ENCODE results near the gene KCTD12.

The KCTD12 gene

DNA sequence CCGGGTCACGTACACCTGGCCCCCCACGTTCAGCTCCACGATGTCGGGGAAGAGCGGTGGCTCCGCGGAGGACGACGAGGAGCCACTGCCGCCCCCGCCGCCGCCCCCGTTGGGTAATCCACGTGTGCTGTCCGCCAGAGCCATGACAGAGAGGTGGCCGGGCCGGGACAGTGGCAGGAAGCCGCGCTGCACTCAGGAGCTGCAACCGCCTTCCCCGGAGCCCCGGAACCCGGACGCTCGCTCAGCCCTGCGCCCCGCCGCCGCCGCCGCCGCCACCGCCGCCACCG, 257 bp downstream of the KCTD12 start:
- no peak for DNase-seq

DNA sequence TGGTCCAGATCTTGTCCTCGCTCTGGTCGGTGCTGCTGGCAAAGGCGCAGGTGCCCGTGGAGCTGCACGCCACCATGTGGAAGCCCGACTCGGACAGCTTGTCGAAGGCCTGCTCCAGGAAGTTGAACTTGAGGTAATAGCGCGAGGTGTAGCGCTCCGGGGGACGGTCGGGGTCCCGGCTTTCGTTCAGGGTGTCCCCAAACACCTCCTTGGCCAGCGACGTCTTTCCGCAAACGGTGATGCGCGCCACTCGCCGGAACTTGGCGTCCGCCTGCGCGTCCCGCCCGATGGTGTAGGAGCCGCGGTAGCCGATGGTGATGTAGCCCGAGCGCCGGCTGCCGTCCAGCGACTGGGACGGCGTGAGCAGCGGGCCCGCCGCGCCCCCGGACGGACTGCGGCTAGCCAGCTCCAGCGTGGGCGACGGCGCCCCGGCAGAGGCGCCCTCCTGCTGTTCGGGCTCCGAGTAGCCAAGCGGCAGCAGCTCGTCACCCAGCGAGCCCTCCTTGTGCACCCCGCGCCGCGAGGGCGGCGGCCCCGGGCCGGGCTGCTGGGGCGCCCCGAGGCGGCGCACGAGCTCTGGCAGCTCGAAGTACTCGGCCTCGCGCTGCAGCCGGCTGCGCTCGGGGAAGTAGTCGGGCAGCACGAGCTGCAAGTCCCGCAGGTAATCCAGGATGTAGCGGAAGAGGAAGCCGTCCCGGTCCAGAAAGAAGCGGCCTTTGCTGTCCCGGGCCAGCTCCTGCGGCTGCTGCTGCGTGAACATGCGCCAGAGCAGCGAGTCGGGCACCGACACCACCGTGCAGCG, 801 bp downstream of the KCTD12 start:
- peak in 4 of 5 donors; percentile 21 to 71 (median 38) for DNase-seq

DNA sequence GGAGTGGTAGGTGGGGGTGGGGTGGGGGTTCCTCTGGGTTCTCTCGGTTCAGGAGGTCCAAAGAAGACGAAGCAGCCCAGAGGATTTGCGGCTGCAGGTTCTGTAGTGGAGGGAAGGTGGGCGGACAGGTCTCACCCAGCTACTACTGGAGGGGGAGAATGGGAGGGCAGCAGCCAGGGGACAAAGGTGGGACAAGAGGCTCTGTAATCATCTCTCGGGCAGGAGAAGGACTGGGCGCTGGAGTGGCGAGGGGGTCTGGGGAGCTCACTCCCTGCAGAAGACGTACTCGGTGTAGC, 1.4 kb downstream of the KCTD12 start:
- DNase-seq = no peak

DNA sequence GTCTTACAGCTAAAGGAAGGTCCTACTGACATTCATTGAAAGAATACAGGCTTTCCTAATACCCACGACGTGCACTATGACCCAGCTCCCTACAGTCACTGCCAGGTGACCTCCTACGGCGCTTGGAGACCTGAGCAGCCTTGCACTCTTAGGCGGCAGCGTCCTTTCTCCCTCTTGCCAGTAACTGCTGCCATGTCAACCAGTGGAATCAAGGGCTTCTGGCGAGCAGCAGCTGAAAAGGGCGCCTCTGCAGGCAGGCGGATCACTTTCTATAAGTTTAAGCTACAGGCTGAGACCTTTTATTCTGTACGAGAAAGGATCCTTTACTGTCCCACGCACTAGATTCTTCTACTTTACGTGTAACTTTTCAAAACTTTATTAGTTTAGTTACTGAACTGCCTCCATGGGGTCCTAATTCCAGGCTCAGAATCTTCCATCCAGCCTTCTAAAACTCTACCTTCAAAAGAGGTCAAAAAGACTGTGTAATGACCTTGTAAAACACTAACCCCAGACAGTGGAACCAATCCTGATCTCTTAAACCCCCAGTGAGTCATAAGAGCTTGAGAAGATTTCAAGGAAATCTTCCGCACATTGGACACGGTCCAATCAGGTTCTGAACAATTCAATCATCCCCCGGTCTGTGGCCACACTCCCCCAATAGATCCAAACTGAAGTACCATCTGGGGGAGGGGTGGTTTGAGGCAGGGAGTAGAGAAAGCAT, 1.9 kb downstream of the KCTD12 start:
- peak in 1 of 5 donors; percentile 15 for DNase-seq

DNA sequence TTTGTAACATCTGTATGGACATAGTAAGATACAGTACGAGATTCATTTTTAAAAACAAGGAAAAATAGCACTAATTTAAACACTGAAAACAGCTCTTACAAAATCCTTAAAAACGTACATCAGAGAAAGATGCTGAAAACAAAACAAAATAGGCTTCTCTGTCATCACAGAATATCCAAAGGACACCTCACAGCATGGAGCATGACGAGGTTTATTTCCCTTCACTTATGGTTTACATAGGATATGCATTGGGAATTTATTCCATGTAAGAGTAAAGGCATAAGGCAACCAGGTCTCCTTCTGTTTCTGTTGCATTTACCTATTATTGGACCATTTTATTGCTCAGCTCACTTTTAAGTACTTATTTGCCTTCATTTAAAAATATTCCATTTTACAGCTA, 3.0 kb downstream of the KCTD12 start:
- DNase-seq = no peak

DNA sequence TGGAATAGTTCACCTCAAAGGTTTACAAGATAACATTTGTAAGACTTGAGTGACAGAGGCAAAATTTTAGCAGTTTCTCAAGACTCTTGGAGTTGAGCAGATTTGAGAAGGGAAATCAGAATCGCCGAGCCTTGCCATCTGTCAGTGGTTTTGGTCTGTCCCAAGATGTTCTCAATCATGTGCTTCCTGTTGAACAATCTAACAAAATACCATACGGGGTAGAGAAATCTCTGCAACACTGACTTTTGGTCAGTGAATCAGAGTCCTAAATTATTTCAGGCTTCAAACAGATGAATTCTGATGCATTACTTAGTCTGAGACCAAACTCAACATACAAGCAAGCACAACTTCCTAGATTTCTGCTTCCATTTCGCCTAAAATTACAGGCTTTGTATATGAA, 3.8 kb downstream of the KCTD12 start:
- DNase-seq = no peak

DNA sequence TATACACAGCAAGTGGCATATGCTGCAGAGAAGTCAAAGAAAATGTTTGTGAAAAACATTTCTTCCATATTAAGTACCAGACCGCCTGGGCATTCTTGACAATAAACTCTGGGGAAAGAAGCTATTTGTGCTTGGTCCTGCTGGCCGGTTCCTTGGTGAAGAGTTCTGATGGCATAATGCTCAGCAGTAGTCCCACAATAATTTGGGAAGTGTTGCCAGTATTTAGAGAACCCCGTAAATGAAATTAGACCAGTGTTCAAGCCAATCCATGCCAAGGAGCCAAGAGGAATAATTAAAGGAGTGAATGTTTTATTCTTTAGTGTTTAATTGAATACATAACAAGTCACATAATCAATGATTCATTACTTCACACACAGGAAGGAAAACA, 6.3 kb downstream of the KCTD12 start:
- no peak for DNase-seq

DNA sequence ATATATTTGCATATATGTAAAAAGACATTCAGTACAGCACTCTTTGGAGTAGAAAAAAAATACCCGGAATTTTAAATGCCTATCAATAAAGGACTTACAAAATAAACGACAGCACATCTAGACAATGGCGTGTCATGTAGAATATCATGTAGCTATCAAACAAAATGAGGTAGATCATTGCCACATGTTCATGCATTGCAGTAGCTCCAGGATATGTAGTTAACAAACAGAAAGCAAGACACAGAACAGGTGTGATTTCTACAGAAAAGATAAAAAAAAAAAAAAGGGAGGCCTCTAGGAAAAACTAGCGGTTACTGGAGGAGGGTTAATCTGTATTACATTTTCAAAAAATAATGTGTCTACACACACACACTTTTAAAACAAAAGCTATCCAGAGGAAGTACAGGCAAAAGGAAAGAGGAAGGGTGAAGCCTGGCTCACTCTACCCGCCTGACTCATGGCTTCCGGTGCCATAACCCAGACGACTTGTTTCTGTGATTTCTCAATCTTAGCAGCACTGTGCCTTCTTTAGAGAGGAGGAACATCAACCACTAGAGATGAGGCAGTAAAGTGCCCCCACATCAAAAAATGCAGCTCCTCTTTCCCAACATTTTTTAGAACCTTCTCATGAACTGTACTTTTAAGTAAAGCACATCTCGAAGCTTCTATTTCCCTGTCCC, 6.9 kb downstream of the KCTD12 start:
- DNase-seq = peak in 4 of 5 donors; percentile 19 to 80 (median 30)

DNA sequence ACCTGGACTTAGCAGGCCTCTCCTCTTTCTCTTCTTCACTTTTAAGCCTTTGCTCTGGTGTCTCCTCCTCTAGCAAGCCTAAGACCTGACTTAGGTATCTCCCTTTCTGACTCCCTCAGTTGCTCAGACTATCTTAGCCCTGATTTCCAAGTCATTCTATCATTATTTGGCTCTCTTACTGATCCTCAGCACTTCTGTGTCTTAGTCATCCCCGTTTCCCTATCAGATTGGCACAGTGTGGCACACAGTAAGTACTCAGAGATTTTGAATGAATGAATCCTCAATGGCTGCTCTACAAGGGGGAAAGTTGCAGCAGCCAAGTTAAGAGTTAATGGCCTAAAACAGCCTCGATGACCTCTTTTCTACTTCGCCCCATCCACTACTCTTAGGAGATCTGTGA, 8.2 kb downstream of the KCTD12 start:
- no peak for DNase-seq

DNA sequence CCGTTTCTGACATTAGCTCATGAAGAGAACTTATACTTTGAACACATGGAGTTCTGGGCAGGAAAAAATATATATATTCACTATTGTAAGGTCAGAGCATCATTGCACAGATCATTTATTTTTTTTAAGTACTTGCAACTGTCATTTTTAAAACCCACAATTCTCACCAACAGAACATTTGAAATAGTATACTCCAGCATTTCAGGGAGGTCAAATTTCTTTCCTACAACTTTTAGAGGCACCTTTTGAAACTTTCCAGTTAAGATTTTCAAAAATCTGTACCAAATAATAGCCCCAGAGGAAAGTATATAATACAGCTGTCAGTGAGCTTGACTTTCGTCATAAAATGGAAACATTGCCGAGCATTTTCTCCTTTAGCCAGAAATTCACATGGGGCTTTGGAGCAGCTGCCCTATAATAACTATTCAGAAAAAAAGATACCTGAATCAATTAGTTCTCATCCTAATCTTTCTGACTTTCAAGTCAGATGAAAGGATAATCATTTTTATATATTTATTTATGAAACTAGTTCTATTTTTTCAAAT, 10.9 kb downstream of the KCTD12 start:
- no peak for DNase-seq

DNA sequence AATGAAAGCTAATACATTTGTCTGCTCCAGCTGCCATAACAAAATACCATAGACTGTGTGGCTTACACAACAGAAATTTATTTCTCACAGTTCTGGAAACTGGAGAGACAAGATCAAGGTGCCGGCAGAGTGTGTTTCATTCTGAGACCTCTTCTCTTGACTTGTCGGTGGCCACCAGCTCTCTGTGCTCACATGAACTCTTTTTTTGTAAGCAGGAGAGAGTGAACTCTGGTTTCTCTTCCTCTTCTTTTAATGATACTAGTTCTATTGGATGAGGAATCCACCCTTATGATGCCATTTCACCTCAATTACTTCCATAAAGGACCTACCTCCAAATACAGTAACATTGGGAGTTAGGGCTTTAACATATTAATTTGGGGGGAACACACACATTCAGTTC, 11.7 kb downstream of the KCTD12 start:
- no peak for DNase-seq

DNA sequence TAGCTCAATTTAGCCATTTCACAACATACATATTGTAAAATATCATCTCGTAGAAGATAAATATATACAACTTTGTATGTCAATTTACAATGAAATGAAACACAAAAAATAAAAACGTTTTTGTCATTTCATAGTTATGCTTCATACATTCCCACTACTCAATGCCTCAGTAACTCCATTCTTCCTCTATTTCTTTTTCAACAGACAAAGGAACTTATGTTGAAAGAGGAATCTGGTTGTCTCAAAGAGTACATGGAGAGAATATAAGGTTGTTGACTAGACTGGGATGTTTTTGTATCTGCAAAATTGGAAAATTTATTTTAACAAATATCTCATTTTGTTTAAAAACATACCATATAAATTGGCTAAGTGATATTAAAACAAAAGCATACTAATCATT, 12.8 kb downstream of the KCTD12 start:
- DNase-seq = no peak

DNA sequence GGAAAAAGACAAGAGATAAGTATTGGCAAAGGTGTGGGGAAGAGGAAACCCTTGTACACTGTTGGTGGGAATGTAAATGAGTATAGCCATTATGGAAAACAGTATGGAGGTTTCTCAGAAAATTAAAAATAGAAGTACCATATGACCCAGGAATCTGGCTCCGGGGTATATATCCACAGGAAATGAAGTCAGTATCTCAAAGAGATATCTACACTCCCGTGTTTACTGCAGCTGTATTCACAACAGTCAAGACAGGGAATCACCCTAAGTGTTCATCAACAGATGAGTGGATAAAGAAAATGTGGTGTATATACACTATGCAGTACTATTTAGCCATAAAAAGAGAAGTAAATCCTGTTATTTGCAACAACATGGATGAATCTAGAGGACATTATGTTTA, 13.5 kb downstream of the KCTD12 start:
- no peak for DNase-seq

DNA sequence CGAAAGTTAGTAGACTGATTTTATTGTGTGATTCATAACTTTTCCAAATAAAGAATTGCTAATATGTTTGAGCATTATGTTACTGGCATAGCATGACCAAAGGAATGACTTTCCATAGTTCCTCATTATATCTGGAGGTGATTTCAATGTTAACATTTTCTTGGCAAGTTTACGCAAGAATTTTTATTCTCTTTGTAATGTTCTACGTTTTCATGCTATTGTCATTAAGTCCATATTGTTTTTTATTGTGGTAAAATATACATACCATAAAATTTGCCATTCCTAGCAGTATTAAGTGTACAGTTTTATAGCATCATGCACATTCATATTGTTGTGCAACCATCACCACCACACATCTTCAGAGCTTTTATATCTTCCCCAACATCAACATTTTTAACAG, 14.8 kb downstream of the KCTD12 start:
- no peak for DNase-seq

DNA sequence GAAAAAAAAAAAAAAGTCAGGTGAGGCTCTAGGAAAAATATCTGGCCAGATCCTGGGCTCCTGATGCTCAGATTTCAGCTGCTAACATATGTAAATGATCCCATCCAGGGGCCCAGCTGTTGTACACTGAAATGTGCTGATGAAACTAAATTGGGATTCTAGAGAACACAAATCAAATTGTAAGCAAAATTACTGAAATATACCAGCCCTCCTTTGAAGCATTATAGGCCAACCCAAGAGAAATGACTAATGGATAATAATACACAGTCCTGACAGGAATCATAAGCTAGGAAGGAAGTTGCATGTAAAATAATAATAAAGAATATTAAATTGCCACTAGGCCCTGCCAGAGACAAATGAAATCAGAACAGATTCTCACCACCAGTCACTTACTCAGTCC, 17.8 kb downstream of the KCTD12 start:
- no peak for DNase-seq

DNA sequence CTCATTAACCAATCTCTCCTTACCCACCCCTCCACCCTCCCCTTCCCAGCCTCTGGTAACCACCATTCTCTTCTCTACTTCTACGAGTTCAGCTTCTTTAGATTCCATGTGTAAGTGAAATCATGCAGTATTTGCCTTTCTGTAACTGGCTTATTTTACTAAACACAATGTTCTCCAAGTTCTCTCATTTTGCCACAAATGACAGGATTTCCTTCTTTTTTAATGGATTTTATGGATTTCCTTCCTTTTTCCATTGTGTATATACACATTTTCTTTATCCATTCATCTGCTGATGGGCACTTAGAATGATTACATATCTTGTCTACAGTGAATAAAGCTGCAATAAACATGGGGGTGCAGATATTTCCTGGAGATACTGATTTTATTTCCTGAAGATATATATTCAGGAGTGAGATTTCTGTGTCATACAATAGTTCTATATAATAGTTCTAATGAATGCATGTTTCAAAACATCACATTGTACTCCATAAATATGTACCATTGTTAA, 20.2 kb downstream of the KCTD12 start:
- no peak for DNase-seq

DNA sequence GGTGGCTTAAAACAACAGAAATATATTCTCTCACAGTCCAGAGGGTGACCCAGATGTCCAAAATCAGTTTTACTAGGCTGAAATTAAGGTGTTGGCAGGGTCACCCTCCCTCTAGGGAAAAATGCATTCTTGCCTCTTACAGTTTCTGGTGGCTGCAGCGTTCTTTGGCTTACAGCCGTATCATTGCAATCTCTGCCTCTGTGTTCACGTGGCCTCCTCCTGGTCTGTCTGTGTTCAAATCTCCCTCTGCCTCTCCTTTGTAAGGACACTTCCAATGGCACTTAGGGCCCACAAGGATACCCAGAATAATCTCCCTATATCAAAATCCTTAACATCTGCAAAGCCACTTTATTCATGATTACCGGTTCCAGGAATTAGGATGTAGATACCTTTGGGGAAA, 21.1 kb downstream of the KCTD12 start:
- DNase-seq = no peak

DNA sequence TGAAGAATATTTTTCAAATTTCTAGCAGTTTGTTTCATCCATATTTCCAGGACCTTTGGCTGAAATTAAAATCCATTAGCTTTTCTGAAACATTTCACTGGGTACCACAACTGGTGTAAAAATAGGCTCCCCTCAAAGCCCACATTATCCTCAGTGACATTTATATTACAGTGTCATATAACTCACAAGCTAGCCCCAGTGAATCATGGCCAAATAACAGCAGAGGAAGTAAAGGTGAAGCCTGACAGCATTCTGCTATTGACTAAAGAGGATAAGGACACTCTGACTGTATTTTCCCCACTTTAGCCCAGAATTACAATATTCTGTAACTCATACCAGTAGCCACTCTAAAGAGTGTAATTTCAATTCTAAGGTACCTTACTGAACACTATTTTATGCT, 21.9 kb downstream of the KCTD12 start:
- no peak for DNase-seq

DNA sequence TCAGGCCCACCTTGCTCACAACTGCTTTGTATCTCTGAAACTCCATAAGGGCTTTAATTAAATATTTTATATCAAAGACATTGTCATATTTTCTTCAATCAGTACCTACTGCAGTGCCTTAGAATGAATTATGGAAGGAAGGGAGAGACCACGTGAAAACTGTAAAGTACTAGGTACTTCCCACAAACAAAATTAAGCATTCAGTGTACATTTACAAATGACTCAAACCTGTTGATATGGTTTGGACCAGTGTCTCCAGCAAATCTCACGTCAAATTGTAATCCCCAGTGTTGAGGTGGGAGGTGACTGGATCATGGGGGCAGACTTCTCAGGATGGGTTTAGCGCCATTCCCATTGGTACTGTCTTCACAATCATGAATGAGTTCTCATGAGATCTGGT, 23.2 kb downstream of the KCTD12 start:
- no peak for DNase-seq

DNA sequence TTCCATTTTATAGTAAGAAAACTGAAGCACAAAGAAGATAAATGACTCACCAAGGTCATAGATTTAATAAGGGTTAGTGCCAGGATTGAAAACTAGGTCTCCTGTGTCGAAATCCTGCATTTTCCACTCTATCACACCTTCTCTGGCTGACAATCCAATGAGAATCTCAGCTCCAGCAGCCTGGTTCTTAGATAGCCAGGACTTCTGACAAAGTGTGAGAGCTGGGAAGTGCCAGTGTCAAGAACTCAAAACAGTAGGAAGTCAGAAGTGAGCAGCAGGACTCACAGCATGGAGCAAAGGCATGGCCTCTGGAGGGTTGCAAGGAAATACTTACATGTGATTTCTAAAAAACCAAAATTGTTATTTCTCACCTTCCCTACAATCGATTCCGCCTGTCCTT, 24.3 kb downstream of the KCTD12 start:
- no peak for DNase-seq

DNA sequence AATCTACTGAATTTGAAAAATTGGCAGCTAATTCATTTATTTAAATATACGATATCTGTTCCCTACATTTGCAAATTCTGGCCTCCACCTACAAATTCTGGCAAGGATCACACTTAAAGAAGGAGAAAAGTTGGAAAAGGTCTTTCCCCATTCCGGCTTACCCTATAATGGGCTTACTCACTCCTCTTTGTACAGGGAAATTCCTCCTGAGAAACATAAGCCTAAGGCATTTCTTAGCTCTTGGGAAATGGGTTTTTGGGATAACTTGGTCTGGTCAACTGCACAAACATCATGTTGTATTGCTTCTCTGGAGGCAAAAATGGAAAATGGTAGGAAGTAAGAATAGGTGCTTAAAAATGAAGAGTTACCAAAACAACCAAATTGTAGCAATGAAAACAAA, 25.5 kb downstream of the KCTD12 start:
- no peak for DNase-seq

DNA sequence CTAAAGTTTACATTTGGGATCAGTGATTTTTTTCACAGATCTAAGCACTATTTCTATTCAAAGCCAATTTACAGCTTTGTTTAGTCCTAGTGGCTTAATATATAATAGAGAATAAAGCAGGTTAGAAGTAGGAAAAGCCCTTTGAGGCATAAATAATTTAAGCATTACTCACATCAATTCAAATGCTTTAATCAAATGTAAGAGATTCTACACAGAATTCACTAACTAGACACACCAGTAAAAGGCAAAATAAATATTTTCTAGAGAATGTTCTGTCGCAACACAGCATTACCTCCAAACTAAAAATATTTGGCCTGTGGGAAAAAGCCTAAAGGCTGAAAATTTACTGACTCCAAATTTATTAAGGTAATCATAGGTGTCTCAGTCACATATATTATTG, 31.3 kb downstream of the KCTD12 start:
- no peak for DNase-seq

DNA sequence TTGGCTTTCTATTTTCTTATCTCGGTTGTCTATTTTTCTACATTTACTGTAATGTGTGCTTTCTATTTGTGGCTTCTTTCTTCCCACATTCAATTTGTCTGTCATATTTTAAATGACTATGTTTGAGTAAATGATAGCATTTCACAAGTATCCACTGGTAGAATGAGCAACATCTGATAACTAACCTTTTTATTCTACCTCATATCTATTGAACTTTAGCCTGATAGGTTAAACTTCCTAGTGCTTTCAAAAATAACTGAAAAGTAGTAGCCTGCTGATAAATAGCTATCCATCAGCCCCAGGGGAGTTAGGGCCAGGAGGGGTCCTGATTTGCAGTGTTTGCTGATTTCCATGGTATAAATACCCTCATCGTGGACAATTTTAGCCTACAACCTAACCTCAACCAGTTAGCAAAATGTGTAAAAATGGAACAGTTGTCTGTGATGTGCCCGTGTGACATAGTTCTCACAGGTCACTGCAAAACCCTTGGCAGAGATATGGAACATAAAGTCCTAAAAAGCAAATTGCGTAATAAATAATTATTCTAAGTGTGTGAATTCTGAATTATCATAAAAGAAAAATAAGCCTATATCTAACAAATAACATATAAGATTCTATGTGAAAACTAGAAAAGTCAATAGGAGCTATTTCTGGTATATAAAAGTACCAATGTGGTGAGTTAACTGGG, 32.1 kb downstream of the KCTD12 start:
- DNase-seq = no peak
